Neural crest cell (in vitro differentiated cells): ENCODE data around the gene FOXG1. TPM values are rescaled to one million over a fixed set of nuclear protein-coding genes. Genes with fewer than 3 reads are reported as not detected.

ENCODE experiments used
- DNase-seq: peaks from one replicate; pipeline ENCODE4 v3.0.0; 2021; ENCODE audit warnings: low read depth, mixed read lengths, low spot score
- H3K27ac Mint-ChIP-seq: one replicate; pipeline ENCODE4 v1.8.0; 2021; ENCODE audit warnings: mild to moderate bottlenecking, mixed read lengths; ENCODE audit not compliant: unreplicated experiment
- H3K27me3 Mint-ChIP-seq: 2 replicates; pipeline ENCODE4 v1.8.0; 2021; ENCODE audit warnings: low read depth, mild to moderate bottlenecking, mixed read lengths
- H3K36me3 Mint-ChIP-seq: 2 replicates; pipeline ENCODE4 v1.8.0; 2021; ENCODE audit warnings: low read depth, mild to moderate bottlenecking, mixed read lengths
- H3K4me1 Mint-ChIP-seq: 2 replicates; pipeline ENCODE4 v1.8.0; 2021; ENCODE audit warnings: mixed read lengths
- H3K4me3 Mint-ChIP-seq: one replicate; pipeline ENCODE4 v1.8.0; 2021; ENCODE audit warnings: mild to moderate bottlenecking, mixed read lengths
- H3K9me3 Mint-ChIP-seq: 2 replicates; pipeline ENCODE4 v1.8.0; 2021; ENCODE audit warnings: mixed read lengths
- total RNA-seq: library from RNA; stranded (reverse); gene quantifications from 2 replicates; pipeline ENCODE4 v1.2.1, GENCODE V29; 2021
- TF ChIP-seq, protein P1 (sequence below): fragments of 200-600 bp; sonication (generic); conservative IDR thresholded peaks from 2 replicates; pipeline ENCODE4 v1.5.0; 2021; ENCODE audit warnings: antibody characterized with exemption, mild to moderate bottlenecking

The FOXG1 gene
- total RNA-seq, 1 donor from 2014 or later, result not detected

DNA sequence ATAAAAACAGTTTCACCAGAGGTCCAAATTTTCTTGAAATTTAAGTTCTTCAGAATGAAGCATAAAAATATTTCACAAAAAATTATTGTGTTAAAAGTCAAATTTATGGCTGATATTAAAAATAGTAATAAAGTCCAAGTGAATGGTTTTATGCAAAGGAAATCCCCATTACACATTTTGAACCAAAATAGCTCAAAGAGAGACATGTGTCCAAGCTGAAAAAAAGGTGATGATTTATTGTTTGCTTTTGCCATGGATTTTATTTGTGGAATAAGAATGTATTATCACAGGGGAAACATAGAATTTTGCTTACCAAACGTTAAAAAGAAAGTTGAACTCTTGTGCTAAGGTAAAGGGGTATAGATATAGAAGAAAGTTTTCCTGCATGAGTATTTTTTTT is 4.6 kb downstream of the FOXG1 start:
- Mint-ChIP-seq H3K9me3 (peaks cover 3% of the 10 kb centered on the region), H3K4me3 (no peak overlapping the region), H3K27me3 (peaks cover 97% of the 10 kb centered on the region), H3K4me1 (peaks cover 2% of the 10 kb centered on the region), H3K27ac (no peak overlapping the region), H3K36me3 (peaks cover 8% of the 10 kb centered on the region)
- TF ChIP-seq, protein P1, sequence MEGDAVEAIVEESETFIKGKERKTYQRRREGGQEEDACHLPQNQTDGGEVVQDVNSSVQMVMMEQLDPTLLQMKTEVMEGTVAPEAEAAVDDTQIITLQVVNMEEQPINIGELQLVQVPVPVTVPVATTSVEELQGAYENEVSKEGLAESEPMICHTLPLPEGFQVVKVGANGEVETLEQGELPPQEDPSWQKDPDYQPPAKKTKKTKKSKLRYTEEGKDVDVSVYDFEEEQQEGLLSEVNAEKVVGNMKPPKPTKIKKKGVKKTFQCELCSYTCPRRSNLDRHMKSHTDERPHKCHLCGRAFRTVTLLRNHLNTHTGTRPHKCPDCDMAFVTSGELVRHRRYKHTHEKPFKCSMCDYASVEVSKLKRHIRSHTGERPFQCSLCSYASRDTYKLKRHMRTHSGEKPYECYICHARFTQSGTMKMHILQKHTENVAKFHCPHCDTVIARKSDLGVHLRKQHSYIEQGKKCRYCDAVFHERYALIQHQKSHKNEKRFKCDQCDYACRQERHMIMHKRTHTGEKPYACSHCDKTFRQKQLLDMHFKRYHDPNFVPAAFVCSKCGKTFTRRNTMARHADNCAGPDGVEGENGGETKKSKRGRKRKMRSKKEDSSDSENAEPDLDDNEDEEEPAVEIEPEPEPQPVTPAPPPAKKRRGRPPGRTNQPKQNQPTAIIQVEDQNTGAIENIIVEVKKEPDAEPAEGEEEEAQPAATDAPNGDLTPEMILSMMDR, result no peak
- no peak for DNase-seq

- peaks cover 100% of the 10 kb centered on the region for H3K27me3 Mint-ChIP-seq
- TF ChIP-seq, protein P1, result no peak
- peaks cover 3% of the 10 kb centered on the region for H3K9me3 Mint-ChIP-seq
- no peak for DNase-seq
- H3K27ac Mint-ChIP-seq, result no peak overlapping the region
- H3K4me3 Mint-ChIP-seq, result no peak overlapping the region
- no peaks in the 10 kb centered on the region for H3K4me1 Mint-ChIP-seq
- H3K36me3 Mint-ChIP-seq, result peaks cover 8% of the 10 kb centered on the region
Measured at GRCh38 chr14:28772613-28773012, 6.0 kb downstream of the FOXG1 start.

DNA sequence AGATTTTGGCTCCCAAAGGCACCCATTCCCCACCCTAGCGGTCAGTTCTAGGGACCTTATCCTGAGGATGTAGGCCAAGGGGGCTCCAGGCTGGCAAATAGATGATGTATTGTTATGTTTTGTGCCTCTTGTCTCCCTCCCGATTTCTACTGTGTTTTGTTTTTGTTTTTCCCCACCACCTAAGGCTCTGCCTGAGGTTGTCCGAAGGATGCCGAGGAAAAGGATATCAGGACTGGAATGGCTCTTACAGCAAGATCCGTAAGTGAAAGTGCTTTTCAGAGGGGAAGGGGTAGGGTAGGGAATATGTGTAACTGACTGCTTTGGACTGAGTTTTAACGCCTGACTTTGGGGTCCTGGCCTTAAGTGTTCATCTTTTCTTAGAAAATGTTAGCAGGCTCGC is 6.6 kb downstream of the FOXG1 start:
- TF ChIP-seq, protein P1, result no peak
- no peak overlapping the region for H3K4me3 Mint-ChIP-seq
- H3K27me3 Mint-ChIP-seq, result peaks cover 100% of the 10 kb centered on the region
- no peak for DNase-seq
- no peaks in the 10 kb centered on the region for H3K4me1 Mint-ChIP-seq
- H3K27ac Mint-ChIP-seq, result no peak overlapping the region
- peaks cover 3% of the 10 kb centered on the region for H3K9me3 Mint-ChIP-seq
- peaks cover 8% of the 10 kb centered on the region for H3K36me3 Mint-ChIP-seq

DNA sequence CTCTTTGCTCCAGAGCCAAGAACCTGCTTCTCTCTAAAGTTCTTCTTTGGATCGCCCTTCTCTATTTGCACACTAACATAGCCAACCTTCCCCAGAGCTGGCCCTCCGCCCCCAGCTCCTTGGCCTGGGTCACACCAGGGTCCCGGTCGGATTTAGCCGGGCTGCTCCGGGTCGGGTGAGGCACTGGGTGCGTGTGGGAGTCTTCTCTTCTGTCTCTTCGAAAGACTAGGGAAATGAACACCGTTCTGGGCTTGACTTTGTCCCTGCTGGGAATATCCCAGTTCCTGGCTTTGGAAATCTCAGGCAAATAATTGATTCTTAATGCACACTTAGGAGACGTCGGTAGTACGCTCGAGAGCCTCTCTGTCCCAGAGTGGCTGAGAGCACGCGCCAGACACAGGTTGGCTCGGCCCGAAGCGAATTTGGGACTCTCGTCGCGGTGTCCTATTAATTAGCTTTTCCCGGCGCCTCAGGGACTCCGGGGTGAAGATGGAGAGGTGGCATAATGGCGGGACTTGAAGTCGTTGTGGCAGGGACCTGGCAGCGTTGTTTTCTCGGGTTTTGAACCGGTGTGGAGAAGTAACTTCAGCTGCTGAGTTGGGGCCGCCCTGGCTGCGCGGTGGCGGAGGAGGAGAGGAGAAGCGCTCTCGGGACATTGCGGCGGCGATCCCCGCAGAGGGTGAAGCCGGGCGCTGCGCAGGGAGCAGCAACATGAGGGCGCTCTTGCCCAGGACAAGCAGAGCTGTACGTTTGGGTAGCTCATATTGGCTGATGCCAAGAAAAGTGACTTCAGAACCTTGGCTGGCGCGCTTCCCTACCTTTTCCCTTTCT is 7.5 kb downstream of the FOXG1 start:
- Mint-ChIP-seq H3K36me3 (peaks cover 3% of the 10 kb centered on the region), H3K27me3 (peaks cover 100% of the 10 kb centered on the region), H3K9me3 (no peaks in the 10 kb centered on the region), H3K4me3 (peak overlapping the region; percentile 52), H3K27ac (no peak overlapping the region), H3K4me1 (no peaks in the 10 kb centered on the region)
- no peak for DNase-seq
- TF ChIP-seq, protein P1, result peak; percentile 67

- Mint-ChIP-seq H3K4me3 (no peak overlapping the region), H3K4me1 (no peaks in the 10 kb centered on the region), H3K27me3 (peaks cover 100% of the 10 kb centered on the region), H3K27ac (no peak overlapping the region), H3K36me3 (peaks cover 3% of the 10 kb centered on the region), H3K9me3 (no peaks in the 10 kb centered on the region)
- TF ChIP-seq, protein P1, result no peak
- no peak for DNase-seq
Measured at GRCh38 chr14:28774764-28775735, 8.5 kb downstream of the FOXG1 start.
